ENCODE data around the gene TBX3. TPM values are rescaled to one million over a fixed set of nuclear protein-coding genes. Genes with fewer than 3 reads are reported as not detected.

Gene TBX3
- total RNA-seq, 1 donor from 2014 or later: 0.96 TPM

DNA sequence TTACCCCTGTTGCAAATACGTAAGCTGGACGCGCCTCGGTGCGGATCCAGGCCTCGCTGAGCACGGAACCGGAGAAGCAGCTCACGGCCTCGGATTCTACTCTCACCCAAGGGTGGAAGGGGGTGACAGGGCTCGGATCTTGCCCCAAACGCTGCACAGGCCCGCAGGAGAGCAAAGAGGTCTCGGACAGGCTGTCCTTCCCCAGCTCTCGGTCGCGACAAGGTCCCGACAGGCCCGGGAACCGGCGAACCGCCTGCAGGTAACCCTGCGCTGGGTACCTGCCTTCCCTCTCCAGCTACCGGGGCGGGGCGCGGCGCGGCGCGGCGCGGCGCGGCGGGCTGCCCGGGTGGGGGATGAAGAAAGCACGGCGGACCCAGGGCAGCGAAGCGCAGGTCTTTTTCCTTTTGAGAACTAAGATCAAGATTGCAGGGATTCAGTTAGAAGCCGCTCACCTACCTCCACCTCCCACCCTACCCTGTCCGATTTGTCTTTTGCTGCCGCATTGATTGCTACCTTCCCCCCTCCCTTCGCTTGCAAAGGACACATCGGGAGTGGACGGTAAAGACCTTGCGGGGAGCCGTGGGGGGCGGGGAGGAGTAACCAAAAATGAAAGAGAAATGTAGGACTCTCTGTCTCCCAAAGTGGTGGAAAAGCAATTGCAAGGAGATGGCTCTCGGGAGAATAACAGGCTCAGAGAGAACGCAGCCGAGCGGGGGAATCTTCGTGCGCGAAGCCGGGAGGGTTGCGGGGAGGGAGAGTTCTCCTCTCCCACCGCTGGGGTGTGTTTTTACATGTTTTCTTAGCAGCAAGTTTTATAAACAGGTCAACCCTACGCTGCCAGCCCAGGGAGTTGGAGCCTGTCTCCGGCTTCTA lies 8.4 kb upstream of the TBX3 start:
- no peak for DNase-seq (ENCODE audit: low read depth, low spot score)
- no peak overlapping the region for H3K27ac Mint-ChIP-seq (ENCODE audit: unreplicated experiment)
- TF ChIP-seq, protein P1, sequence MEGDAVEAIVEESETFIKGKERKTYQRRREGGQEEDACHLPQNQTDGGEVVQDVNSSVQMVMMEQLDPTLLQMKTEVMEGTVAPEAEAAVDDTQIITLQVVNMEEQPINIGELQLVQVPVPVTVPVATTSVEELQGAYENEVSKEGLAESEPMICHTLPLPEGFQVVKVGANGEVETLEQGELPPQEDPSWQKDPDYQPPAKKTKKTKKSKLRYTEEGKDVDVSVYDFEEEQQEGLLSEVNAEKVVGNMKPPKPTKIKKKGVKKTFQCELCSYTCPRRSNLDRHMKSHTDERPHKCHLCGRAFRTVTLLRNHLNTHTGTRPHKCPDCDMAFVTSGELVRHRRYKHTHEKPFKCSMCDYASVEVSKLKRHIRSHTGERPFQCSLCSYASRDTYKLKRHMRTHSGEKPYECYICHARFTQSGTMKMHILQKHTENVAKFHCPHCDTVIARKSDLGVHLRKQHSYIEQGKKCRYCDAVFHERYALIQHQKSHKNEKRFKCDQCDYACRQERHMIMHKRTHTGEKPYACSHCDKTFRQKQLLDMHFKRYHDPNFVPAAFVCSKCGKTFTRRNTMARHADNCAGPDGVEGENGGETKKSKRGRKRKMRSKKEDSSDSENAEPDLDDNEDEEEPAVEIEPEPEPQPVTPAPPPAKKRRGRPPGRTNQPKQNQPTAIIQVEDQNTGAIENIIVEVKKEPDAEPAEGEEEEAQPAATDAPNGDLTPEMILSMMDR (conservative IDR thresholded peaks at IDR 0.05): peak; percentile 46
- no peaks in the 10 kb centered on the region for H3K9me3 Mint-ChIP-seq
- H3K4me1 Mint-ChIP-seq: no peaks in the 10 kb centered on the region
- H3K36me3 Mint-ChIP-seq (ENCODE audit: low read depth): no peaks in the 10 kb centered on the region
- H3K4me3 Mint-ChIP-seq: peak overlapping the region; percentile 29
- peaks cover 100% of the 10 kb centered on the region for H3K27me3 Mint-ChIP-seq (ENCODE audit: low read depth)

DNA sequence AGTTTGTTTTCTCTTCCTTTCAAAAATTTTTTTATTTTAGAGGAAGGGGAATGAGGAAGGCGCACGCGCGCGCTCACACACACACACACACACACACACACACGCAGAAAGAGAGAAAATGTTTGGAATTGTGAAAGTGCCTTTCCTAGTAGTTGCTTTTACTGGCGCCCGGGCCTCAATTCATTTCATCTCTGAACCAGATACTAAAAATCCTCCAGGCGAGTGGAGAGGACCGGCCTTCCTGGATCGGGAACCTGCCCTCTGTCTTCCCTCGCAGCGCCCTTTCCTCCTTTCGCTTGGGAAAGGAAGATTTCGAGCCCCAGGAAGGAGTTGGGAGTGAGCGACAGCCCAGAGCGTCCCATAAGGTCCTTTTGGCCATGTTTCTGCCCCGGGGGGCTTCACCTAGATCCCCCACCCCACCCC lies 7.8 kb upstream of the TBX3 start:
- DNase-seq (ENCODE audit: low read depth, low spot score): no peak
- no peak overlapping the region for H3K27ac Mint-ChIP-seq (ENCODE audit: unreplicated experiment)
- H3K9me3 Mint-ChIP-seq: no peaks in the 10 kb centered on the region
- no peak overlapping the region for H3K4me3 Mint-ChIP-seq
- H3K27me3 Mint-ChIP-seq (ENCODE audit: low read depth): peaks cover 100% of the 10 kb centered on the region
- TF ChIP-seq, protein P1 (conservative IDR thresholded peaks at IDR 0.05): no peak
- H3K36me3 Mint-ChIP-seq (ENCODE audit: low read depth): no peaks in the 10 kb centered on the region
- peaks cover 4% of the 10 kb centered on the region for H3K4me1 Mint-ChIP-seq

DNA sequence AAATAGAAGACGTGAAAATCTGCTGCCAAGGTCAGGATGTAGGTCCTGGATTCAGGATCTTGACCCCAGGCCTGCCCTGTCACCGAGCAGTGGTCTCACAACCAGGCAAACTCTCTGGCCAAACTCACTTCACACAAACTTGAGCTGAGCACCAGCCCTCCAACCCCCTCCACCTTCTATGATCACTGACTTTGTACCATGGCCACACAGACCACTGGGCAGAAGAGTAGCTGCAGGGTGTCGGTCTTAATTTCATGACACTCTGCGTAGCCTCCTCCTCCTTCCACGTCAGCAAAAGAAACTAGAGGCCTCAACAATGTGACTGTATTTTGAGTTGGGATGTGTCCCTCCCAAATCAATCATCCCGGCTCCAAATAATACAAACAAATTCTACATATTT lies 7.2 kb upstream of the TBX3 start:
- Mint-ChIP-seq H3K27me3 (ENCODE audit: low read depth) (peaks cover 100% of the 10 kb centered on the region), H3K27ac (ENCODE audit: unreplicated experiment) (no peak overlapping the region), H3K36me3 (ENCODE audit: low read depth) (no peaks in the 10 kb centered on the region), H3K9me3 (no peaks in the 10 kb centered on the region), H3K4me1 (peaks cover 10% of the 10 kb centered on the region), H3K4me3 (no peak overlapping the region)
- no peak for DNase-seq (ENCODE audit: low read depth, low spot score)
- TF ChIP-seq, protein P1 (conservative IDR thresholded peaks at IDR 0.05): no peak

DNA sequence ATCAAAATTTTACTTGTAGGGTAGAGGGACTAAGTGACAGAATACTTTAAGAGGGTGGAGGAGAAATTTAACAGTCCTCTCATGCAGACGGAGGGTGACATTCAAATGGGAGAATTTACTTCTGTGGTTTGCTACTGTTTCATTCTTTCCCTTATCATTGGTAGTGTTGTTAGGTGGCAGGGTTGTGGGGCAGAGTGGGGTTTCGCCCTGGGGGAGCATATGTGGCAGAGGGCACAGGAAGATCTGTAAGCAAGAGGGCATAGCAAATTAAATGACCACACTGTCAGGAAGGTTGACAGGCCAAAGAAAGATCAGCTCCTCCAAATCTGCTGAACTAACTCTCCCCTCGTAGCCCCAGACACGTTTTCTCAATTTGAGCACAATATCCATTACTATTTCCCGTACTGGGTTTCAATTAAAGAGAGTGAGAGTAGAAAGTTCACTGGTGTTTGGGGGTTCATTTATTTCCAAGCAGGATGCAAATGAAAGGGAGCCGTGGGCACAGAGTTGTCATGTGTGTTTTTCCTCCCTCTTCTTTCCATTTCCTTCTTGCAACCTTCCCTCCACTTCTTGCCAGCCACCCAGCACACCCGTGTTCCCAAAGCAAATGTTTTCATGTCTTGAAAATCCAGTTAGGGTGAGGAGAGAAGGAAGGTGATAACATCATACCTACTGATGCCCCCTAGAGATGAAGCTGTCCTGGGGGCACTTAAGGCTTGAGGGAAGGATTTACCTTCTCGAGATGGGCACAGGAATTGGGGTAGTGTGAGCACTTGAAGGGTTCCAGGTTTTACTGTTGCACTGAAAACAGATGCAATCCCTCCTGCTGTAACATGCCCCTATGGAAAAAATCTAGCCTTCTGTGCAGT lies 6.5 kb upstream of the TBX3 start:
- Mint-ChIP-seq H3K27me3 (ENCODE audit: low read depth) (peaks cover 100% of the 10 kb centered on the region), H3K4me3 (no peak overlapping the region), H3K27ac (ENCODE audit: unreplicated experiment) (no peak overlapping the region), H3K9me3 (no peaks in the 10 kb centered on the region), H3K36me3 (ENCODE audit: low read depth) (no peaks in the 10 kb centered on the region), H3K4me1 (peaks cover 17% of the 10 kb centered on the region)
- no peak for DNase-seq (ENCODE audit: low read depth, low spot score)
- TF ChIP-seq, protein P1 (conservative IDR thresholded peaks at IDR 0.05): no peak

DNA sequence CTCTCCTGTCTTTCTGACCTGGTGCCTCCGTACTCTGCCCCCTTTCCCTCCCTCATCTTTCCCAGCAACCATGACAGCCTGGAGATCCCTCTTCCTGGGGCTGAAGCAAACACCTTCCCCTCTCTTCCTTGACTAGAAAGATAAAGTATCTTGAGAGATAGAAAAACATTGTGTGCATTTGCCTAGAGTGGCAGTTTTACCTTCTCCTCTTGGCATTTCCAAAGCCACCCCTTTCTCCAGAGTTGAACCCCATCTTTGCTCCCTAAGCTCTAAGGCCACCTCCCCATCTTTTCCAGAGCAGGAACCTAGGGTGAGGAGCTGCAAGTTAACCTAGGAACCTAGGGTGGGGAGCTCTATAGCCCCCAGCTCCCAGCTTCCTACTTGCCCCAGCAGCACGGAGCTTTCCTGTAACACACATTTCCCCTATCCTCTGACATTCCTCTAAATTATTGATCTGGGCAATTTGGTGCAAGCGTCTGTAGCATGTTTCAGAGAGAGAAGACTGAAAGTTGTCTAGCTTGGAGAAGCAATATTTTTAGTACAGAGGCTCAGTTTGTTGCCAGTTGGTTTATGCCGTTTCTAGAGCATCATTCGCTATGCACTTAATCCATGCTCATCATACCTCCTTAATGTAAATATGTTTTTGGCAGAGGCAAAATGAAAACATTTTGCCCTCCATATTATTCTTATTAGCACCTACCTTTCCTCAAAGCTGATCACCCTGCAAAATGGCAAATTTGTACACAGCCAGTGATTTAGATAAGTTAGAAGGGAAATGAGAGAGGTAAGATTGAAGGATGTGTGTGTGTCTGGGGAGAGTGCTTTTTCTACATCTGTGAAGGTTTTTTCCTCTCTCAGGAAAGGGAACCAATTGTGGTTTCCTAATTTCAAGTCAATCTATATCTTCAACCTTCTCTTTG lies 5.4 kb upstream of the TBX3 start:
- Mint-ChIP-seq H3K36me3 (ENCODE audit: low read depth) (no peaks in the 10 kb centered on the region), H3K27ac (ENCODE audit: unreplicated experiment) (no peak overlapping the region), H3K4me1 (peaks cover 25% of the 10 kb centered on the region), H3K27me3 (ENCODE audit: low read depth) (peaks cover 98% of the 10 kb centered on the region), H3K9me3 (no peaks in the 10 kb centered on the region), H3K4me3 (no peak overlapping the region)
- TF ChIP-seq, protein P1 (conservative IDR thresholded peaks at IDR 0.05): no peak
- no peak for DNase-seq (ENCODE audit: low read depth, low spot score)
